Lower lobe of right lung (tissue), 2 donors: Measurements from ENCODE around the gene LUC7L3. TPM values are rescaled to one million over a fixed set of nuclear protein-coding genes. Genes with fewer than 3 reads are reported as not detected.

Experiments used
- ATAC-seq, 2 donors: fragments of 200-7000 bp; cut with Tn5 transposase; one replicate each; pipeline ENCODE4 v1.9.1; 2020 to 2022; ENCODE audit warnings: mild to moderate bottlenecking in 2 of 2, moderate library complexity in 2 of 2
- DNase-seq: peaks from one replicate; pipeline ENCODE4 v3.0.0-alpha.2; 2020
- H3K27ac ChIP-seq: fragments of 200-600 bp; one replicate; pipeline ENCODE4 v1.8.0; 2022
- H3K27me3 ChIP-seq: fragments of 200-600 bp; one replicate; pipeline ENCODE4 v1.8.0; 2022; ENCODE audit warnings: low read depth
- H3K36me3 ChIP-seq: fragments of 200-600 bp; one replicate; pipeline ENCODE4 v1.8.0; 2022; ENCODE audit warnings: mild to moderate bottlenecking
- H3K4me1 ChIP-seq: fragments of 200-600 bp; one replicate; pipeline ENCODE4 v1.8.0; 2022
- H3K4me3 ChIP-seq: fragments of 200-600 bp; one replicate; pipeline ENCODE4 v1.8.0; 2022; ENCODE audit warnings: mild to moderate bottlenecking
- H3K9me3 ChIP-seq: fragments of 200-600 bp; one replicate; pipeline ENCODE4 v1.8.0; 2022
- CTCF ChIP-seq: fragments of 200-600 bp; IDR thresholded peaks from one replicate; pipeline ENCODE4 v1.8.0; 2022; ENCODE audit warnings: antibody characterized with exemption, mild to moderate bottlenecking
- intact Hi-C: fragments of 100-400 bp; cut with DNase I; formaldehyde crosslinking; loops from one replicate; pipeline ENCODE4 v1.11.0; 2022
- total RNA-seq: library from RNA; stranded (reverse); fragmentation: NEBNext Ultra II Directional; extraction: Animal tissue kit (Norgen Biotek cat#: 25700); gene quantifications from one replicate; pipeline ENCODE4 v1.2.1, GENCODE V29; 2021
- donor health status: DM: no; HTN: yes; CAD: no; lungs with severe emphysema.

LUC7L3 gene
- total RNA-seq, 1 donor from 2014 or later, result 106 TPM

- no peak for ATAC-seq
- peaks cover 9% of the 10 kb centered on the region for H3K27me3 ChIP-seq
- H3K27ac ChIP-seq, result no peak overlapping the region
- H3K36me3 ChIP-seq, result no peaks in the 10 kb centered on the region
- peak overlapping the region; percentile 36 for H3K4me3 ChIP-seq
- no peaks in the 10 kb centered on the region for H3K9me3 ChIP-seq
- no peak for DNase-seq
- peaks cover 6% of the 10 kb centered on the region for H3K4me1 ChIP-seq
- intact Hi-C loops, result no loop called here
- TF ChIP-seq CTCF, result no peak
These were observed 61.8 kb downstream of the LUC7L3 start for GRCh38 chr17:50781167-50781566.

GRCh38 chr17:50783193-50783660 lies 63.8 kb downstream of the LUC7L3 start:
- H3K4me3 ChIP-seq, result no peak overlapping the region
- peak; percentile 90 for DNase-seq
- intact Hi-C loops, result no loop called here
- H3K27me3 ChIP-seq, result peaks cover 9% of the 10 kb centered on the region
- peaks cover 6% of the 10 kb centered on the region for H3K4me1 ChIP-seq
- H3K9me3 ChIP-seq, result no peaks in the 10 kb centered on the region
- peak; percentile 95 for TF ChIP-seq CTCF
- no peaks in the 10 kb centered on the region for H3K36me3 ChIP-seq
- H3K27ac ChIP-seq, result no peak overlapping the region
- ATAC-seq, result peak; percentile 93 to 95

GRCh38 chr17:50783905-50784304 lies 64.5 kb downstream of the LUC7L3 start:
- Histone ChIP-seq H3K9me3 (no peaks in the 10 kb centered on the region), H3K27ac (no peak overlapping the region), H3K4me3 (no peak overlapping the region), H3K4me1 (peaks cover 6% of the 10 kb centered on the region), H3K27me3 (peaks cover 9% of the 10 kb centered on the region), H3K36me3 (no peaks in the 10 kb centered on the region)
- intact Hi-C loops, result no loop called here
- TF ChIP-seq CTCF, result no peak
- no peak for ATAC-seq
- no peak for DNase-seq

DNA sequence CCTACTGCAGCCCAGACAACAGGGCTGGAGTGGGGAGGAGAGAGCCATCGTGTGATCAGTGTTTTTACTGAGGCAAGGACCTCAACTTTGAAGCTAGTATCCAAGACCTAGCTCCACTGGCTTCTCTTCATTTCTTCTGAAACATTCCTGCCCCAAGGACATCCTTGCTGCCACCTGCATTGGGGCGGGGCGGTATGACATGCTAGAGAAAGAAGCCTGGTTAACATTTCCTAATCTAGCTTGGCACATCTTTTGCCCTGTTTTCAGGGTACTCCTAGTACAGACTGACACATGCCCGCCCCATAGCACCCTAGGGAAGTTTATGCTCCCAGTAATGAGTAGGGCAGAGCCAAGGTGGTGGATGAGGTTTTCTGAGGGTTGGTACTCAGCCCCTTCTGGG lies 65.7 kb downstream of the LUC7L3 start:
- no peaks in the 10 kb centered on the region for H3K36me3 ChIP-seq
- no peak for TF ChIP-seq CTCF
- ATAC-seq (no peak), DNase-seq (no peak)
- H3K4me1 ChIP-seq, result peaks cover 6% of the 10 kb centered on the region
- H3K4me3 ChIP-seq, result no peak overlapping the region
- intact Hi-C loops, result no loop called here
- H3K27ac ChIP-seq, result no peak overlapping the region
- H3K27me3 ChIP-seq, result peaks cover 9% of the 10 kb centered on the region
- no peaks in the 10 kb centered on the region for H3K9me3 ChIP-seq

- ATAC-seq (peak; percentile 42 to 61), DNase-seq (no peak)
- no peaks in the 10 kb centered on the region for H3K9me3 ChIP-seq
- H3K27me3 ChIP-seq, result peaks cover 9% of the 10 kb centered on the region
- H3K36me3 ChIP-seq, result no peaks in the 10 kb centered on the region
- no peak overlapping the region for H3K27ac ChIP-seq
- intact Hi-C loops, result no loop called here
- H3K4me1 ChIP-seq, result peaks cover 5% of the 10 kb centered on the region
- TF ChIP-seq CTCF, result no peak
- H3K4me3 ChIP-seq, result no peak overlapping the region
These were observed 66.7 kb downstream of the LUC7L3 start for GRCh38 chr17:50785946-50786570.
